Loucy (cell line): ENCODE data around the gene BARHL1.

ENCODE experiments used
- CTCF ChIP-seq: fragments of 200-600 bp; sonication (generic); conservative IDR thresholded peaks from 2 replicates; pipeline ENCODE4 v1.5.1; 2014; ENCODE audit warnings: mild to moderate bottlenecking, antibody characterized with exemption, low read length
- EZH2phosphoT487 ChIP-seq: fragments of 200-600 bp; IDR thresholded peaks from 2 replicates; pipeline ENCODE4 v1.6.1; 2018; ENCODE audit warnings: antibody characterized with exemption, mild to moderate bottlenecking, moderate library complexity, borderline replicate concordance

GRCh38 chr9:132547976-132548730 is 34.3 kb upstream of the BARHL1 start:
- TF ChIP-seq CTCF, result no peak
- no peak for TF ChIP-seq EZH2phosphoT487
